ENCODE data around the gene VGLL4.

GRCh38 chr3:11611341-11611799 lies 32.3 kb downstream of the VGLL4 start:
- TF ChIP-seq, protein P1, sequence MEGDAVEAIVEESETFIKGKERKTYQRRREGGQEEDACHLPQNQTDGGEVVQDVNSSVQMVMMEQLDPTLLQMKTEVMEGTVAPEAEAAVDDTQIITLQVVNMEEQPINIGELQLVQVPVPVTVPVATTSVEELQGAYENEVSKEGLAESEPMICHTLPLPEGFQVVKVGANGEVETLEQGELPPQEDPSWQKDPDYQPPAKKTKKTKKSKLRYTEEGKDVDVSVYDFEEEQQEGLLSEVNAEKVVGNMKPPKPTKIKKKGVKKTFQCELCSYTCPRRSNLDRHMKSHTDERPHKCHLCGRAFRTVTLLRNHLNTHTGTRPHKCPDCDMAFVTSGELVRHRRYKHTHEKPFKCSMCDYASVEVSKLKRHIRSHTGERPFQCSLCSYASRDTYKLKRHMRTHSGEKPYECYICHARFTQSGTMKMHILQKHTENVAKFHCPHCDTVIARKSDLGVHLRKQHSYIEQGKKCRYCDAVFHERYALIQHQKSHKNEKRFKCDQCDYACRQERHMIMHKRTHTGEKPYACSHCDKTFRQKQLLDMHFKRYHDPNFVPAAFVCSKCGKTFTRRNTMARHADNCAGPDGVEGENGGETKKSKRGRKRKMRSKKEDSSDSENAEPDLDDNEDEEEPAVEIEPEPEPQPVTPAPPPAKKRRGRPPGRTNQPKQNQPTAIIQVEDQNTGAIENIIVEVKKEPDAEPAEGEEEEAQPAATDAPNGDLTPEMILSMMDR (IDR thresholded peaks at IDR 0.05; ENCODE audit: insufficient read depth, low read length, poor library complexity, severe bottlenecking): no peak
- TF ChIP-seq EZH2phosphoT487 (conservative IDR thresholded peaks at IDR 0.05; ENCODE audit: low read length): no peak
